CD4-positive, alpha-beta memory T cell (primary cell): ENCODE results near the gene COA5. TPM values are rescaled to one million over a fixed set of nuclear protein-coding genes. Genes with fewer than 3 reads are reported as not detected.

Experiments
- CTCF ChIA-PET: fragments of 350-600 bp; sonication (Branson Sonifier 250); formaldehyde crosslinking; loops from one replicate; lab custom pipeline; 2021; ENCODE audit warnings: inconsistent platforms; ENCODE audit not compliant: partially characterized antibody; lab: Charles Lee
- POLR2A ChIA-PET: fragments of 350-600 bp; sonication (Branson Sonifier 250); formaldehyde crosslinking; loops from one replicate; lab custom pipeline; 2021; ENCODE audit not compliant: partially characterized antibody; lab: Charles Lee
- DNase-seq, 5 donors: peaks; one replicate each; pipeline versions ENCODE4 v3.0.0 to v3.0.0-alpha.2; 2020 to 2022; ENCODE audit warnings: mixed read lengths in 1 of 5
- H3K27ac ChIP-seq: one replicate; pipeline ENCODE4 v1.7.0; 2013; ENCODE audit warnings: low read depth, low read length
- H3K27me3 ChIP-seq: 2 replicates; pipeline ENCODE4 v1.7.0; 2013; ENCODE audit warnings: mild to moderate bottlenecking, low read length, moderate library complexity; ENCODE audit not compliant: insufficient read depth
- H3K36me3 ChIP-seq: 2 replicates; pipeline ENCODE4 v1.7.0; 2013; ENCODE audit warnings: mild to moderate bottlenecking, low read length, moderate library complexity; ENCODE audit not compliant: insufficient read depth
- H3K4me1 ChIP-seq: 2 replicates; pipeline ENCODE4 v1.7.0; 2013; ENCODE audit warnings: mild to moderate bottlenecking, low read length, moderate library complexity; ENCODE audit not compliant: insufficient read depth
- H3K4me3 ChIP-seq, 2 donors: one replicate each; pipeline ENCODE4 v1.7.0; 2013; ENCODE audit warnings: low read length in 2 of 2, mild to moderate bottlenecking in 1 of 2
- H3K9me3 ChIP-seq, 2 donors: one replicate each; pipeline ENCODE4 v1.7.0; 2013; ENCODE audit warnings: low read length in 2 of 2, control low read depth in 1 of 2; ENCODE audit not compliant: control insufficient read depth in 1 of 2
- H3K27ac Mint-ChIP-seq, 7 donors: one replicate each; pipeline ENCODE4 v1.8.0; 2020 to 2021; ENCODE audit warnings: mixed read lengths in 7 of 7, mild to moderate bottlenecking in 6 of 7, inconsistent platforms in 3 of 7, moderate library complexity in 3 of 7
- H3K27me3 Mint-ChIP-seq, 2 donors: one replicate each; pipeline ENCODE4 v1.8.0; 2020 to 2021; ENCODE audit warnings: mixed read lengths in 2 of 2
- H3K36me3 Mint-ChIP-seq, 2 donors: one replicate each; pipeline ENCODE4 v1.8.0; 2020 to 2021; ENCODE audit warnings: mixed read lengths in 2 of 2, inconsistent platforms in 1 of 2, mild to moderate bottlenecking in 1 of 2
- H3K4me1 Mint-ChIP-seq, 4 donors: one replicate each; pipeline ENCODE4 v1.8.0; 2020 to 2021; ENCODE audit warnings: mixed read lengths in 4 of 4, mild to moderate bottlenecking in 1 of 4
- H3K4me3 Mint-ChIP-seq, 8 donors: one replicate each; pipeline ENCODE4 v1.8.0; 2020 to 2021; ENCODE audit warnings: mixed read lengths in 8 of 8, mild to moderate bottlenecking in 7 of 8, moderate library complexity in 6 of 8, inconsistent platforms in 3 of 8
- H3K9me3 Mint-ChIP-seq, 8 donors: one replicate each; pipeline ENCODE4 v1.8.0; 2020 to 2021; ENCODE audit warnings: mixed read lengths in 8 of 8, mild to moderate bottlenecking in 5 of 8, inconsistent platforms in 3 of 8, moderate library complexity in 1 of 8
- intact Hi-C: fragments of 100-400 bp; cut with micrococcal nuclease; formaldehyde crosslinking; loops from one replicate; pipeline ENCODE4 v1.15.1; 2023
- polyA plus RNA-seq, 2 donors: library from polyadenylated mRNA; unstranded; fragments of 300-500 nt; fragmentation: Illumina TruSeq; gene quantifications; one replicate each; pipeline ENCODE4 v1.2.3, GENCODE V29; 2021
- total RNA-seq, 2 experiments: library from RNA; stranded (reverse); gene quantifications; one replicate each; pipeline ENCODE4 v1.2.3, GENCODE V29; 2021

COA5 gene
- total and polyA plus RNA-seq, 4 experiments from 2014 or later, result 32.4 to 52.4 (median 46.1) TPM

- H3K36me3 Mint-ChIP-seq, result peaks cover 62 to 81% of the 10 kb centered on the region in 2 donors
- Histone ChIP-seq H3K27me3 (no peaks in the 10 kb centered on the region), H3K36me3 (peaks cover 88% of the 10 kb centered on the region), H3K27ac (no peak overlapping the region), H3K9me3 (no peaks in the 10 kb centered on the region), H3K4me1 (no peaks in the 10 kb centered on the region), H3K4me3 (no peak overlapping the region)
- H3K4me1 Mint-ChIP-seq, result peaks cover 0 to 3% (median under 1%) of the 10 kb centered on the region in 4 donors
- ChIA-PET CTCF (interaction anchor here (1.3 to 1.8 kb wide), 3 partner anchors 11 to 167 kb away, joined by 3 to 7 read pairs (median 4); no protein-coding TSS in a partner anchor), POLR2A (no interaction called here)
- H3K4me3 Mint-ChIP-seq, result no peak overlapping the region
- H3K27me3 Mint-ChIP-seq, result no peaks in the 10 kb centered on the region
- no peak overlapping the region for H3K27ac Mint-ChIP-seq
- H3K9me3 Mint-ChIP-seq, result no peaks in the 10 kb centered on the region
- intact Hi-C loops, result no loop called here
- DNase-seq, result no peak
Measured at GRCh38 chr2:98579926-98580325, 28.4 kb downstream of the COA5 start.

DNA sequence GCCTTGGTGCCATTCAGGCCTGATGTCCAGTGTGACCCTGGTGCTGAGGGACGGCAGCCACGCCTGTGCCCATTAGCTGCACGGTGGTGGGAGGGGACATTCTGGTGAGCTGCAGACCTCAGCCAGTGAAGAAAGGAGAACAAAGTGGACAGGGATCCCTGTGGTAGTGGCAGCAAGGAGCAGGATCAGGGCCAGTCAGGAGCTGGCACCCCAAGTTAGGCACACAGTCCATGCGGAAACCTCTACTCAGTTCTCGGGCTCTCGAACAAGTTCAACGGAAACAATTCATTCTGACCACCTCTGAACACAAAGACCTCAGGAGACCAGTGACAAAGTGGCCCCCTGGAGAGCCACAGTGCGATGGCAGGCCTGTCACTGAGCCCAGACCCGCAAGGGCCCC is 30.1 kb downstream of the COA5 start:
- POLR2A ChIA-PET, result no interaction called here
- H3K4me1 Mint-ChIP-seq, result peaks cover 0 to 2% (median under 1%) of the 10 kb centered on the region in 4 donors
- no peaks in the 10 kb centered on the region for H3K9me3 Mint-ChIP-seq
- no peak overlapping the region for H3K4me3 Mint-ChIP-seq
- Histone ChIP-seq H3K4me1 (no peaks in the 10 kb centered on the region), H3K9me3 (no peaks in the 10 kb centered on the region), H3K27ac (no peak overlapping the region), H3K27me3 (no peaks in the 10 kb centered on the region), H3K4me3 (no peak overlapping the region), H3K36me3 (peaks cover 86% of the 10 kb centered on the region)
- H3K36me3 Mint-ChIP-seq, result peaks cover 54 to 82% of the 10 kb centered on the region in 2 donors
- H3K27me3 Mint-ChIP-seq, result no peaks in the 10 kb centered on the region
- no peak overlapping the region for H3K27ac Mint-ChIP-seq
- DNase-seq, result no peak
- CTCF ChIA-PET, result interaction anchor here (1.3 kb wide), 1 partner anchor 71 kb away, joined by 3 read pairs; no protein-coding TSS in a partner anchor
- intact Hi-C loops, result no loop called here

GRCh38 chr2:98577313-98577712 is 31.0 kb downstream of the COA5 start:
- Mint-ChIP-seq H3K36me3 (peaks cover 56 to 84% of the 10 kb centered on the region in 2 donors), H3K27ac (peak overlapping the region in 4 of 7 donors; percentile 11 to 46 (median 30))
- CTCF ChIA-PET, result interaction anchor here (1.3 kb wide), 1 partner anchor 72 kb away, joined by 3 read pairs; no protein-coding TSS in a partner anchor

GRCh38 chr2:98576666-98577312 is 31.5 kb downstream of the COA5 start:
- H3K4me3 Mint-ChIP-seq, result no peak overlapping the region
- ChIA-PET CTCF (no interaction called here), POLR2A (no interaction called here)
- peaks cover 55 to 83% of the 10 kb centered on the region in 2 donors for H3K36me3 Mint-ChIP-seq
- H3K27ac Mint-ChIP-seq, result peak overlapping the region in 2 of 7 donors; percentile 29 to 70
- H3K27me3 Mint-ChIP-seq, result no peaks in the 10 kb centered on the region
- H3K9me3 Mint-ChIP-seq, result no peaks in the 10 kb centered on the region
- Histone ChIP-seq H3K27me3 (no peaks in the 10 kb centered on the region), H3K4me3 (no peak overlapping the region), H3K9me3 (no peaks in the 10 kb centered on the region), H3K4me1 (no peaks in the 10 kb centered on the region), H3K27ac (no peak overlapping the region), H3K36me3 (peaks cover 88% of the 10 kb centered on the region)
- DNase-seq, result no peak
- intact Hi-C loops, result no loop called here
- H3K4me1 Mint-ChIP-seq, result peaks cover 0 to 1% (median 0%) of the 10 kb centered on the region in 4 donors

More at GRCh38 chr2:98577313-98577712, 31.0 kb downstream of the COA5 start:
- Mint-ChIP-seq H3K27me3 (no peaks in the 10 kb centered on the region), H3K4me1 (peaks cover 0 to 1% (median 0%) of the 10 kb centered on the region in 4 donors), H3K4me3 (no peak overlapping the region), H3K9me3 (no peaks in the 10 kb centered on the region)
- DNase-seq, result no peak
- H3K27me3 ChIP-seq, result no peaks in the 10 kb centered on the region
- POLR2A ChIA-PET, result no interaction called here
- H3K4me3 ChIP-seq, result no peak overlapping the region
- no peak overlapping the region for H3K27ac ChIP-seq
- peaks cover 88% of the 10 kb centered on the region for H3K36me3 ChIP-seq
- intact Hi-C loops, result no loop called here
- H3K9me3 ChIP-seq, result no peaks in the 10 kb centered on the region
- H3K4me1 ChIP-seq, result no peaks in the 10 kb centered on the region

DNA sequence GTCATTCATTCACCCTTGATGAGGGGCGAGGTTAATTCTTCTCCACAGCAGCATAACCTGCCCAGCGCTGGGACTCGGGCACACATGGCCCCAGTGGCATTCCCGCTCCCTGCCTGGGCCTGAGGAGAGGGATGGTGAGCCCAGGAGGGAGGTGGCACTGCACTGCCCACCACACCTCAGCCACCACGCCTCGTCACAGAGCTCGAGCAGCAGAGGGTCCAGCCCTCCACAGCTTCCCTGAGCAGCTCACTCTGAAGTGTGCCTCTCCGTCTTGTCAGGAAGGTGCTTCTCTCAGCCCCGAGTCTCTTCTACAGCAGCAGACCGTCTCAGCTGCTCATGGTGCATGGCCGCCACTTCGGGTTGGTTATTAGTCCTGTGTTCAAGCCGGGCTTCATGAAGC is 34.9 kb downstream of the COA5 start:
- H3K4me1 Mint-ChIP-seq, result peaks cover 0 to 1% (median 0%) of the 10 kb centered on the region in 4 donors

GRCh38 chr2:98572676-98573075 is 35.6 kb downstream of the COA5 start:
- Histone ChIP-seq H3K27me3 (no peaks in the 10 kb centered on the region), H3K9me3 (no peaks in the 10 kb centered on the region), H3K27ac (no peak overlapping the region), H3K4me1 (no peaks in the 10 kb centered on the region), H3K4me3 (no peak overlapping the region), H3K36me3 (peaks cover 95% of the 10 kb centered on the region)
- H3K27ac Mint-ChIP-seq, result no peak overlapping the region
- DNase-seq, result no peak
- intact Hi-C loops, result no loop called here
- no peaks in the 10 kb centered on the region for H3K4me1 Mint-ChIP-seq
- peaks cover 61 to 84% of the 10 kb centered on the region in 2 donors for H3K36me3 Mint-ChIP-seq
- CTCF ChIA-PET, result interaction anchor here (1.4 kb wide), 1 partner anchor 10 kb away, joined by 3 read pairs; no protein-coding TSS in a partner anchor
- POLR2A ChIA-PET, result interaction anchor here (0.9 kb wide), 1 partner anchor 265 kb away, joined by 3 read pairs; no protein-coding TSS in a partner anchor
- no peaks in the 10 kb centered on the region for H3K9me3 Mint-ChIP-seq
- H3K4me3 Mint-ChIP-seq, result no peak overlapping the region
- no peaks in the 10 kb centered on the region for H3K27me3 Mint-ChIP-seq

More for the DNA sequence above, 34.9 kb downstream of the COA5 start:
- no peaks in the 10 kb centered on the region for H3K9me3 Mint-ChIP-seq
- Histone ChIP-seq H3K27ac (no peak overlapping the region), H3K27me3 (no peaks in the 10 kb centered on the region), H3K4me3 (no peak overlapping the region), H3K9me3 (no peaks in the 10 kb centered on the region), H3K36me3 (peaks cover 95% of the 10 kb centered on the region), H3K4me1 (no peaks in the 10 kb centered on the region)
- CTCF ChIA-PET, result interaction anchor here (1.4 kb wide), 1 partner anchor 11 kb away, joined by 3 read pairs; no protein-coding TSS in a partner anchor
- H3K36me3 Mint-ChIP-seq, result peaks cover 64 to 84% of the 10 kb centered on the region in 2 donors
- intact Hi-C loops, result no loop called here
- H3K27me3 Mint-ChIP-seq, result no peaks in the 10 kb centered on the region
- H3K27ac Mint-ChIP-seq, result peak overlapping the region in 2 of 7 donors; percentile 1 to 70
- POLR2A ChIA-PET, result interaction anchor here (0.9 kb wide), 1 partner anchor 264 kb away, joined by 3 read pairs; no protein-coding TSS in a partner anchor
- H3K4me3 Mint-ChIP-seq, result no peak overlapping the region
- DNase-seq, result no peak

DNA sequence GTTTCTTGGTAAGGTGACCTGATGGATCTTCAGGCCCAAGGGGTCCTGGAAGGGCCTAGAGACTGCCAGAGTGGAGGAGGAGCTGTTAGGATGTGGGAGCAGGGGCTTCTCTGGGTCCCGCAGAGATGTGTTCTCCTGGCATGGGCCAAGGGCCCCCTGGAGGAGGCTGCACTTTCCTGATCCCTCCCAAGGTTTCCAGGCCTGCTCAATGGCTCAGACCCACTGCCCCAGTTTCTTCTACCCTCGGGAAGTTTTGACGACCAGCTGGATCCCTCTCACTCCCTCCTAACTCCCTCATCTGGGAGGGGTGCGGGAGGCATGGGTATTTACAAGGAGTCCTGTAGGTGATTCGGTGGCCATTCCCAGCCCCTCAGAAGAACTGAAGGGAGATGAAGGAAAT is 36.1 kb downstream of the COA5 start:
- peaks cover 57 to 83% of the 10 kb centered on the region in 2 donors for H3K36me3 Mint-ChIP-seq
- Histone ChIP-seq H3K4me1 (no peaks in the 10 kb centered on the region), H3K36me3 (peaks cover 95% of the 10 kb centered on the region), H3K9me3 (no peaks in the 10 kb centered on the region), H3K27me3 (no peaks in the 10 kb centered on the region), H3K27ac (no peak overlapping the region), H3K4me3 (no peak overlapping the region)
- H3K9me3 Mint-ChIP-seq, result no peaks in the 10 kb centered on the region
- no peaks in the 10 kb centered on the region for H3K4me1 Mint-ChIP-seq
- ChIA-PET POLR2A (no interaction called here), CTCF (no interaction called here)
- no peak overlapping the region for H3K4me3 Mint-ChIP-seq
- no peaks in the 10 kb centered on the region for H3K27me3 Mint-ChIP-seq
- no peak for DNase-seq
- no peak overlapping the region for H3K27ac Mint-ChIP-seq
- intact Hi-C loops, result no loop called here
